ENCODE results near the gene LTBP2.

Gene LTBP2

DNA sequence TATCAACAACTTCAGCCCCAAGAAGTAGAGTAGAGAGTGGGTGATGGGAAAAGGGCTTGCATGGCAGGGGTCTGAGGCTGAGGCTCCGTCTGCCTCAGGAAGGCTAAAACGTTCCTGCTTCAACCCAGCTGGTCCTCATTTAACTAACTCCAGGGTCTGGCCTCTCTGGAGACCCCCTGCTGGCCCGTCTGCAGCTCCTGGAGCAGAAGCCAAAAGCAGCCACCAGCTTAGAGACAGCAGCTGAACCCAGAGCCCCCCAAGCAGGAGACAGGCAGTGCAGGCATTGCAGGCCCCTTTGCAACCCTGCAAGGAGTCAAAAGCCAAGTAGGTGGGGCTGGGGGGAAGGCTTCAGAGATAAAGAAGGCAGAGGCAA, 25.1 kb upstream of the LTBP2 start:
- DNase-seq = no peak

DNA sequence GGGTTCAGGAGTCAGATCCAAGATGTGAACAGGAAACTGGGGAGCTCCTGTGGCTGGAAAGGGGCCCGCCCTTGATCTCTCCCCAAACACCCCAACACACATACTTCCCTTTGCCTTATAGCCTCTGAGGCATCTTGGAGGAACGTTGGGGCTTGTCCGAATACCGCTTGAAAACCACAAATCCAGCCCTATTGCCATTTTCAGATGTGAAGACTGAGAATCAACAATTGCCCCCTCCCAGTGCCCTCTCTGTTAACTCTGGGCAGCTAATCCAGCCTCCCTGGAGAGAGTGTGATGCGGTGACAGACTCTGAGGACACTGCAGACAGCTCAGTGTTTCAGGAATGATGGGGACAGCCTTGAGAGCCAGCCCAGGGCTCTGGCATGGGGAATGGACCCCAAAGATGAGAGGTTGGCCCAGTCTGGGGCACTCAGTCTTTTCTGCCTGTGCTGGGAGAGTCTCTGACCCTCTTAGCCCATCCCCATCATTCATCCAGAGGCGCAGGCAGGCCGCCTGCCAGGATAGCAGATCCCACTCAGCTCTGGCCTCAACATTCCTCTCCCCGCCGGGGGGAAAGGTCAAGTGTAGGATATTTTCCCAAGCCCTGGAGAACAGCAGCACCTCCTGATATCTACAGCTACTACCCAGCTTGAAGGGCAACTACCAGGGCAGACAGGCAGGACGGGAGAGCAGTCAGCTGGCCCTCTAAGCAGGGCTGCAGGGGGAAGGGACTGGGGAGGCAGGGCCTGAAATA, 24.6 kb upstream of the LTBP2 start:
- DNase-seq = no peak

DNA sequence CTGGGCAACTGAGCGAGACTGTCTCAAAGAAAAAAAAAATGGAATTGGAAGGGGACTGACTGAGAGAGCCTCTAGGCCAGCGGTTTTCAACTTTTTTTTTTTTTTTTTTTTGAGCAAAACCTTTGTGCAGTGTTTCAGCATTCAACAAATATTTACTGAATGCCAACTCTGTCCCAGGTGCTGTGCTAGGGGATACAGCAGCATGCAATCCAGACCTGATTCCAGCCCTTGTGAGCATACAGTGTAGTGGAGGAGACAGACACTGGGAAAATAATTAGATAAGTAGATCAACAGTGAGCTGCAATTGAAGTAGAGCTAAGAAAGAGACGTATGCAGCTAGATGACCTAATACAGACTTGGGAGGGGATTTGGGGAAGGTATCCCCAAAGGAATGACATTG, 23.8 kb upstream of the LTBP2 start:
- no peak for DNase-seq

DNA sequence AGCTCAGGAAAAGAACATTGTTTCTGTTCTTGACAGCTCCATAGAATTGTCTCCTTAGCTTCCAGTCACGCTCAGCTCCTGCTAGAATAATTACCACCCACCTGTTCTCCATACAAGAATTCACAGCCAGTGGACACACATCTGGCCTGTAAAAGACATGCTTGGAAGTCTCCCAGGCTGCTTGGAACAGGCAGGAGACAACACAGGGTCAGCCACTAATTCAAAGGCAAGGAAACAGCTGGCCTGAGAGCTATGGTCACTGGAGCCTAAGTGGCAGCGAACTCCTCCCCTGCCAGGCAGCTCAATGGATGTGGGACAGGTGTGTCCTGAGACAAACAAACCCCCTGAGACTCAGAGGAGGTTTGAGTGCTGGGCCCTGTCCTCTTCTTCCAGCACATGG, 22.9 kb upstream of the LTBP2 start:
- DNase-seq = no peak

DNA sequence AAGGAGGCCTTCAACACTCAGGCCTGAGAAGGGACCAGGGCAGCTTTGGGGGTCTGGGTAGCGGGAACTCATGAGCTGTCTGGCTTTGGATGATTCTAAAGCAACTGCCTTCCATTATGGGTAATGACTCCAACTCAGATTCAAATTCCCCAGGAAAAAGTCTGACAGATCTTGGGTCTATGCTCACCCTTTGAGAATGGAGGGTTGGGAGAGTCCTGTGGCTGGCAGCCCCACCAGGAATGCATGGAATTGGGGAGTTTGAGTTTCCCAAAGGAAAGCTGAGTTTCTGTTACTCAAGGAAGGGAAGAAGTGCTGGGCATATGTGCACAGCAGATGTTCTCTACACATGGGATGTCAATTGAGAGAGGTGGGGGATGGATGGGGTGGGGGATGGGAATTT, 22.4 kb upstream of the LTBP2 start:
- no peak for DNase-seq

DNA sequence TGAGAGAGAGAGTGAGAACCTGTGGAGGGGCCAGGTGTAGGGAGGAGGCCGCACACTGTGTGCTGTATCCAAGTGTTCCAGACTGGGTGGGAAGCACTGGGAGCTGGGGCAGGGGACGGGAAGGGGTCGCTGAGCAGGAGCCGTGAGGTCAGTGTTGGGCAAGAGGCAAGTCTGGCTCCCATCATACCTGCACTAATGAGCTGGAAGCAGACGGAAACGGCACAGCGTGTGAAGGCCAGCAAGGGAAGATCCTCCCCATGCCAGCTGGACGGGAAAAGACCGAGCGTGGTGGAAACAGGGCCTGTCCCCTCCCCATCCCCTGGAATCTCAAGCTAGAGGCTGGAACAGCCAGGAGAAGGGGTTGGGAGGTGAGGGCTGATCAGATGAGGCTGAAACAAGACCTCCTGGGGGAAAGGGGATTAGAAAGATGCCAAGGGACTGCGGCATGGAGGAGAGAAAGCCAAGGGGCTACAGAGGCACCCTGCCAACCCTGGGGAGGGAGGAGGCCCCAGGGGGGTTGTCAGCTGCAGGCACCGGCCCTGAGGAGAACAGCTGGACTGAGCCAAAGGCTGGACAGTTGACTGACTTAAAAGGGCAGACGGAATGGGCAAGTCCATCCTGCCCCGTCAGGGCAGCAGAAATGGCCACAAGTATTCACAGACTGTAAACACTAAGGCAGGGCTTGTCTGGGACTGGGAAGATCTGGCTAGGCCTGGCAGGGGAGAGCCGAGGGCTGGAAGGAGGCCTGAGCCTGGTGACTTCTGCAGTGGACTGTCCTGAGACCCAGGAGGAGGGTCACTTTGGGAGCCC, 19.0 kb upstream of the LTBP2 start:
- no peak for DNase-seq

DNA sequence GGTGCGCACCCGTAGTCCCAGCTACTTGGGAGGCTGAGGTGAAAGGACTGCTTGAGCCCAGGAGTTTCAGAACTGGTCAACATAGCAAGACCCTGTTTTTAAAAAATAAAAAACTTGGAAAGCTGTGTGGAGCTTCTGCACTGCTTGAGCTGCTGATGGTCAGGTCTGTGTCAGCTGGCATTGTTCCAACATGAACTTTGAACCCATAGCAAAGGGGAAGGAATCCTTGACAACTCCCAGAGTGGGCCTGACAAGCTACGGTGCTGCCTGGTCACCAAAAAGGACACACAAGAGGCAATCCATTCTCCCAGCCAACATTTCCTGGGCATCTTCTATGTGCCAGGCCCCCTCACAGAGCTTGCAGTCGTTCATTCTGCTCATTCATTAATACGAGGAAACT, 16.4 kb upstream of the LTBP2 start:
- DNase-seq = no peak

DNA sequence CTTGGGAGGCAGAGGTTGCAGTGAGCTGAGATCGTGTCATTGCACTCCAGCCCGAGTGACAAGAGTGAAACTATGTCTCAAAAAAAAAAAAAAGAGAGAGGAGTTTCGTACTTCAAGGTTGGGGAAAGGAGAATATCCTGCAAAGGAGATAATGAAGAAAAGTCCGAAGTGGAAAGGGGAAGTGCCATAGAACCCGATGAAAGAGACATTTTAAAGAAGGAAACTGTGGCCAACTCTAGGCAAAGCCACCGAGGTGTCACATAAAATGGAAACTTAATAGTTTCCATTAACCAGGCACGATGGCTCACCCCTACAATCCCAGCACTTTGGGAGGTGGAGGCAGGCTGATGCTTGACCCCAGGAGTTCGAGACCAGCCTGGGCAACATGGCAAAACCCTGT, 15.0 kb upstream of the LTBP2 start:
- no peak for DNase-seq

DNA sequence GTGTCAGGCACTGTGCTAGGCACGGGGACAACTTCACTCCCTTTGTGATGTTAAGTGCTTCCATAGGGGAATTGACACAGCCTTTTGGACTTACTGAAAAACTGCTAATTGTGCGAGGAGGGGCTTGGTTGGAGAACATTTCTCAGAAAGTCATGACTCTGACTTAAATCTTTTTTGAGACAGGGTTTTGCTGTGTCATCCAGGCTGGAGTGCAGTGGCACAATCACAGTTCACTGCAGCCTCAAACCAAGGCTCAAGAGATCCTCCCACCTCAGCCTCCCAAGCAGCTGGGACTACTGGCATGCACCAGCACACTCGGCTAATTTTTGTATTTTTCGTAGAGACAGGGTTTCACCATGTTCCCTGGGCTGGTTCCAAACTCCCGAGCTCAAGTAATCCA, 10.2 kb upstream of the LTBP2 start:
- no peak for DNase-seq

DNA sequence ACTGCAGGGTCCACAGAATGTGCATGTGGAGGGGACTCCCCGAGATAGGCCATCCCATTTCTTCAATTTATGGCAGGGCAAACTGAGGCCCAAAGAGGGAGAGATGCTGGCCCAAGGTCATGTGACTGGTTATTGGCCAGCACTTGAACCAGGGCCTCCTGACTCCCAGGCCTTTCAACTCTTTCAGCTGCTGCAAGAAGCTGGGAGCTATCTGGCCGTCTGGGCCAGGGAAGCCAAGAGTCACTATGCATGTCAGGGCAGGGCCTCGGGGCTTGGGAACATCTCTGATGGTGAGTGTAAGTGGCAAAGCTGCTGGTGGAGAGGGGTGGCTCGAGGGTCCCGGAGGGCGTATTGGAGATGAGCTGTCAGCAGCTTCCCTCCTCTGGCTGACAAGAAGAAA, 9.5 kb upstream of the LTBP2 start:
- no peak for DNase-seq

DNA sequence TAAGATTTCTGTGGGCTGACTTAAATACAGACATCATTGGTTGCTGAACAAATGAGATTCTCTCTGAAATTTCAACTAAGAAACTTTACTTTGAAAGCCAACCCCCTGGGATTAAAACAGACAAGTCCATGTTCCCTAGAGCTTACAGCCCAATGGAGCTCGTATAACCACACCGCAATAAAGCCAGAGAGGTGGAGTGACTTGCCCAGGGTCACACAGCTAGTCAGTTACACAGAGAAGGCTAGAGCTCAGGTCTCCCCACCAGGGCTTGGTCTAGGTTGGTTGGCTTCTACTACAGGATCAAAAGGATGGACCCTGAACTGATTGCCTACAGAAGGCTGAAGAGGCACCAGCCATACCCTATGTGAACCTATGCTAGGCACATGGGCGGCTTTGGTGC, 8.9 kb upstream of the LTBP2 start:
- DNase-seq = no peak

DNA sequence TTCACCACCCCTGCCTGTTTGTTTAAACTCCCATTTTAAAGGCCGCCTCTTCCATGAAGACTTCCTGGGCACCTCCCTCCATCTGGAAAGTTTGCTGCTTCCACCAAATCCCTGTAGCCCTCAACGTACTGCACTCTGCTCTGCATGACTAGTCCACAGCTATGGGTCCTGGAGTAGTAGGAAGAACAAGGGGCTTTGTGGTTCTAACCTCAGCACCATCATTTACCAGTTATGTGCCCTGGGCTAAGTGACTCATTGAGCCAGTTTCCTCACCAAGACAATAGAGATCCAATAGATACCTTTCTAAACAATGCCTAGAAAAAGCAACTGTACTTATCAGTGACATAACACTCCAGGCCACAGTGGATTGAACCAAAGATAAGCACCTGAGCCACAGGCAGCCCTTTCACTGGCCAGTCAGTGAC, 8.5 kb upstream of the LTBP2 start:
- DNase-seq = peak; percentile 76 to 89

DNA sequence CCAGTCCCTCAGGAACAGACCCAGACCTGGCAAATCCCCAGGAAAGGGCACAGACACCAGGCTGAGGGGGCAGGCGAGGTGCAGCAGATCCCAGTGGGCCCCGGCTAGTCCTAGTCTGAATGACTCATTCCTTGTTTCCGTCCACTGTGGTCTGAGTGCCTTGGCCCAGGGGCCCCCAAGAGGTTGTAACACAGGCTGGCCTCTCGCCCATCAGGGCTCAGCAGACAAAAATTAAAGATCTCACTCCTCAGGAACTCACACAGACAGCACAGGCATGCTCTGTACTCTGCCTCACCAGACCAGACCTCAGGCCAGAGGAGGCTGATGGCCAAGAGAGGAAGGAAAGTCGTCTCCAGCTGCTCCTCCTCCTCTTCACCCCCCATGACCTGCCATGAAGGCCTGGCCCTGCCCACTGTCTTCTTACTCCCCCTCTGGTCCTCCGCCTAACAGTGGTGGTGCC, 7.7 kb upstream of the LTBP2 start:
- DNase-seq = peak; percentile 76 to 93

DNA sequence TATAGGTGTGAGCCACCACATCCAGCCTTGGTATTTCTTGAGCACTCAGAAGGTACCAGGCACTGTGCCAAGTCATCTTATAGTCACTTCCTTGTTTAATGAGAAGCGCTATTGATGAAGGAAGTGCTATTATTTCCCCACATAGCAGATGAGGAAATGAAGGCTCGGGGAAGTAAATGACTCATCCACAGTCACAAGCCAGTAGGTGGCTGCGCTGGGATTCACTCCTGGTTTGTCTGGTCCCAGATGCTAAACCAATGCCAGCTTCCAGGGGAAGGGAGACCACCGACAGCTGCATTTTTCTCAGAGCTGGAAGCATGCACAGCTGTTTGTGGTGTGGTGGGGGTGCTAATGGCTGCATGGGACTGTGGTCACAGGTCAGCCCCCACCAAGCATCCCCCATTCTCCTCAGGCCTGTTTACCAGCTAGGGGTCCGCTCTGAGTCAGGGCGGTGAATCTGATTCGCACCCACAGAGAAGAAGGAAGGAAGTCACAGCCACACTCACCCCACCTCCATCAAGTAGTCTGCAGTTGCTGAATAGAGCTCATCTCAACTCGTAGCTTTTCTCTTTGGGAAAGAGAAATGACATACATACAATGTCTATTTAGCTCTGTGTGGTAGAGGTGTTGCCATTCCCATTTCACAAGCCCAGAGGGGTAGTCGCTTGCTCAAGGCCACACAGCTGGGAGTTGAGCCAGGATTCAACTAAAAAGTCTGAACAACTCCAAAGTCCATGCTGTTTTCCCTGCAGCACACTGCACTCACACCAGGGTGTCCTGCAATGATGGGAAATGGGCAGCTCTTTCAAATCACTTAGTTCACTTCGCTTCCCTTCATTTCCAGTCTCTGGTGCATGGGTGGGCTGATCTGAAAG, 6.3 kb upstream of the LTBP2 start:
- peak in 1 of 2 experiments; percentile 50 for DNase-seq

DNA sequence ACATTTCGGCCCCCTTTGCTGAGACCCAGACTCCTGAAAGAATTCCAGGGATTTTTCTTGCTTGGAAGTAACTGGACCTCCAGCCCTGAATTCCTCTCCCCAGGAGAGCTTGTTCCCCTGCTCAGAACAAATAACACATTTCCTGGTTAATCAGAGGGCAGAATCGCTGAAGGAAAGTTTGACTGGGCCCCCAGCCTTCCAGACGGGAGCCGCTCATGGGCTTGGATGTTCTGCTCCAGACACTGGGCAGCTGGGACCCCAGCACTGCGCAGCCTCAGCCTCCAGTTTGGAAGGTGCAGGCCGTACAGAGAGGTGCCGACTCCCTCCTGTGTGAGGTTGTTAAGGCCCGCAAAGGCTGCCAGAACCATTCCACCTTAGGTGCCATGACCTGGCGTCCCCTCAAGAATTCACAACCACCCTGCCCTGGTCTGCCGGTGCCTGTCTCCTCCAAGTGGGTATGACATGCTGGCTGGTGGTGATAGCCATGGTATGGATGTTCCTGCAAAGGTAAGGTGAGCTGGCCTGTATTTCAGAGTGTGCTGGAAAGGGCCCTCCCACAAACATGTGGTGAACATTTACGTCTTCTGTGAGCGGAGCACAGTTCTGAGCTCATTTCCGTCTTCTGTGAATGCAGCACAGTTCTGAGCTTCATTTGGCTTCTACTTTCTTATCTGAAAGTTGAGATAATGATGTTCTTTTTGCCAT, 5.1 kb upstream of the LTBP2 start:
- no peak for DNase-seq

DNA sequence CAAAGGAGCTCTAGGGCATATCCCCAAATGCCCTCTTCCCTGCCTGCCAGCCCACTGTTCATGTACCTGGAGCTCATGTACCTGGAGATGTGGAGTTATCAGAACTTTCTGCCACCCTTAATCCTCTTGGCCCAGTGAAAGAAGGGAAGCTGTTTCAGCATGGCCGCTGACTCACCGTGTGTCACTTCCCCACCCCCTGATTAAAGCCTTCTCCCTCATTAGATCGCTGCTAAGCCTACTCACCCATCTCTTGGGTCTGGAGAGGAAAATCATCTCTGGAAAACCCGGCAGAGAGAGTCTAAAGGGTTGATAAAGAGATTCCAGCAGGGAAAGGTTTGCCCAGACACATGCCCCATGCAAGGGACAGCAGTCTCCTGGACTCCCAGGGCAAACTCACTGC, 4.5 kb upstream of the LTBP2 start:
- DNase-seq = peak; percentile 26 to 83

DNA sequence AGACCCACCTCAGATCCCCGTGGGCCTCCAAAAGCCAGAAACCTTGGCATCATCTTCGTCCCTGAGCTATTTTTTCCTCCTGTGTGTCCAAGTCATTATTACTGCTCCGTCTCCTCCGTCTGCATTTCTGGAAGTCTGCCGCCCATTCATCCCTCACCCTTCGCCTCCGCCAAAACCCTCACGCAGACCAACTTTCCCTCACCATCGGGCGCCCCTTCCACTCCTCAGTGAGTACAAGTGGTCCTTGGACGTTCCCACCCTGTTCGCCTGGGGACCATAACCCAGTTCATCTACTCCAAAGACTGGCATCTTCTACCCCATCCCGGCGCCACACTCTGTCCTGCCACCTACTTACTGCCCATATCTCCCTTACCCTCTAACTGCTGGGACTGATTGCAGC, 3.7 kb upstream of the LTBP2 start:
- DNase-seq = no peak

DNA sequence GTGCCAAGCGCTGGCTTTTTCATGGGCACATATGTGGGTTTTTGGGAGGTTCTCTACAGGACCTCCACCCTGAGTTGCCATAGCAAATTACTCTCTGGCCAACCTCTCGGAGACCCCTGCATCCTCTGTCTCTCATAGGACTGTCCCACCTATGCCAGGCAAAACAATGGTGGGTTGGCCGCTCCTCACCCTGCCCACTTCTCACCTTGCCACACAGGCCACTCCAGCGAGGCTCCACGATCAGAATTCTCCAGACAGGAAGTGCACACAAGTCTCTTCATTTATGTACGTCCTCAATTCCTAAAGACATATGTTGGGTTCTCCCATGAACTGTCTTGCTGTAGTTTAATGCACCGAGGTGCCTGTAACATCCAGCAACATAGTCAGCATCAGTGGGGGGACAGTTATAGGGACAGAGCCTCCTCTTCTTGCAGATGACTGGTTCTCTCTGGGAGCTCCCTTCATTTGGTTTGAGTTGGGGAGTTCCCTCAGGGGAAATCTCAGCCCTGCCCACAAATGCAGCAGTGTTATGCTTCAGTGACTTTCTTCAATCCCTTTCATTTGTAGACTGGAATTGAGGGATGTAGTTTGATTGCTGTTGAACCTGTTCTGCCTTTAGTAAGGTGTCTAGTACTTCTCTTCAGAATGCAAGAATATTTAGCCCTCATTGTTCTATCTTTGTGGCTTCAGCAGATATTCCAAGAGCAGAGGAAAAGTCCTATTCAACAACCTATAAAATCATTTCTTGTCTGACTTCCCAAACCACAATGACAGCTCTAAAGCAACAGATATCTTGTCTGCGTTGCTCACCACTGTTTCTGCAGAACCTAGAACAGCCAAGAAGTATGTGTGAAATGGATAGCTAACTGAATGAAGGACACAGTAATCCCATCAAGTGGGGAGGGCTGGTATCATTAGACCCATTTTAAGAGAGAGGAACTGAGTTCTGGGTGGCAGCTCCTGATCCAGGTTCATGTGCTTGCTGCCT, 2.8 kb upstream of the LTBP2 start:
- DNase-seq = no peak

DNA sequence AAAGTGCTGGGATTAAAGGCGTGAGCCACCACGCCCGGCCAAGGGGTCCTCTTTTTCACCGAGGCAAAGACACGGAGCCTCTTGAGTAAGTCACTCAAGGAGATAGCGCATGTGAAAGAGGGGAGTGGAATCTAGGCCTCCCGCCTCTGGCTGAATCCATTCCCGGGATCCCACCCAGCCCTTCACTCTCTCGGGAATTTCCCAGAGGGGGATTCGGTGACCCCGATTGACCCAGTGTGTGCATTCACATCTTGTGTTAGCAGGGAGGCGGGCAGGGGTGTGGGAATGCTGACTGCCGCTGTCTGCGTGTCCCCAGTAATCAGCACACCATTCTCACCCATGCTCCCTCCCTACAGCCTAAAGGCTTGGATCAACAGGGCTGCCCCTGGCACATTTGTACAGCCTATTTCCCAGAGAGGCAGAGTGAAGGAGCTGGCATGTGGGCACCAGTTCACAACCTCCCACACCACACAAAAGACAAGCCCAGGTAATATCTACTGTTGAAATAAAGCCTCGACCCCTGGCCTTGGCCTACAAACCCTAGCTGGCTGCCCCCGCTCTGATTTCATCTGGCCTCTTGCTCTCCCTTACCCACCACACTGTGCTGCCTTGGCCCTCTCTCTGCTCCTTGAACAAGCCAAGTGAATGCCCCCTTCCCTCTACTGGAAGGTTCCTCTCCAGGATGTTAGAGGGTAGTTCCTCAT, 1.3 kb upstream of the LTBP2 start:
- DNase-seq = no peak

DNA sequence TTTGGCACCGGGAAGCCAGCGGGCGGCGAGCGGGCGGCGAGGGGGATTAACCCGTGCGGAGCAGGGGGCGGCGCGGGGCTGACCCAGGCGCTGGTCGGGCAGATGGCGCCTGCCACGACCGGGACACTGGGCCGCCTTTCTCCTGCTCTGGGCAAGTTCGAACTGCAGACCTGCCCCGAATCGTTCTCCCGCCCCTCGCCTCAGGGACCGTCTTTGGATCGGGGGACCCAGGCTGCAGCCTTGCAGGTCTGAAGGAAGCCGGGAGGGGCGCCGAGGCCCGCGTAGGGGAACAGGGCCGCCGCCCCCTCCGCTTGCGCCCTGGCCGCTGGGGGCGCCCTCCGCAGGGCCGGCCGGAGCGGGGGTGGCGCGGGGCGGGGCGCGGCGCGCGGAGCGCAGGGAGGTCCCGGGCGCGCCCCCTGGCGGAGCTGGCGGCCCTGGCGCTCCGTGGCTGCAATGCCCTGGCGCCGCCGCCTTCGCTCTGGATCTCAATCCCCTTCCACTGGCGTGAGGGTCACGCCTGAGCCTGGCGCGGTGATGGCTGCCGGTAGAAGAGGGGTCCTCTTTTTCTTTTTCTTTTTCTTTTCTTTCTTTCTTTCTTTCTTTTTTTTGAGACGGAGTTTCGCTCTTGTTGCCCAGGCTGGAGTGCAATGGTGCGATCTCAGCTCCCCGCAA, 449 bp upstream of the LTBP2 start:
- peak in 1 of 2 experiments; percentile 60 for DNase-seq
